GM19043 (cell line): Measurements from ENCODE around the gene SLC22A6.
"Not testable (repeated sequence)": the region's sequence is repeated elsewhere in the genome, so short reads cannot be mapped to it uniquely, and the experiment has no call there.

ENCODE experiments used
- ATAC-seq: cut with Tn5 transposase; IDR thresholded peaks from one replicate; pipeline ENCODE4 v1.9.1; 2021; ENCODE audit warnings: low read depth; ENCODE audit not compliant: unreplicated experiment

SLC22A6 gene

GRCh38 chr11:62985041-62985750 is 429 bp upstream of the SLC22A6 start:
- ATAC-seq, result no peak

GRCh38 chr11:62983536-62984199 is 1.1 kb downstream of the SLC22A6 start:
- no peak for ATAC-seq

- no peak for ATAC-seq
Measured at GRCh38 chr11:62981743-62982142, 3.0 kb downstream of the SLC22A6 start.

- no peak for ATAC-seq
Measured at GRCh38 chr11:62980133-62980760, 4.5 kb downstream of the SLC22A6 start.

- ATAC-seq, result no peak
Measured at GRCh38 chr11:62976109-62976508, 8.7 kb downstream of the SLC22A6 start.

- ATAC-seq, result no peak
Measured at GRCh38 chr11:62974848-62975522, 9.8 kb downstream of the SLC22A6 start.

- no peak for ATAC-seq
Measured at GRCh38 chr11:62965574-62965973, 19.2 kb downstream of the SLC22A6 start.

GRCh38 chr11:62962391-62962790 is 22.4 kb downstream of the SLC22A6 start:
- ATAC-seq, result no peak

GRCh38 chr11:62961017-62961570 is 23.7 kb downstream of the SLC22A6 start:
- ATAC-seq, result no peak

- no peak for ATAC-seq
Measured at GRCh38 chr11:62959422-62959980, 25.3 kb downstream of the SLC22A6 start.

GRCh38 chr11:62958547-62959421 is 26.0 kb downstream of the SLC22A6 start:
- ATAC-seq, result no peak

- ATAC-seq, result no peak
Measured at GRCh38 chr11:62957147-62957546, 27.6 kb downstream of the SLC22A6 start.

GRCh38 chr11:62954478-62954877 is 30.3 kb downstream of the SLC22A6 start:
- no peak for ATAC-seq

GRCh38 chr11:62953811-62954210 is 31.0 kb downstream of the SLC22A6 start:
- no peak for ATAC-seq

GRCh38 chr11:62948765-62949320 is 35.9 kb downstream of the SLC22A6 start:
- no peak for ATAC-seq

GRCh38 chr11:62945538-62945937 is 39.2 kb downstream of the SLC22A6 start:
- not testable (repeated sequence) for ATAC-seq

GRCh38 chr11:62937528-62937927 is 47.2 kb downstream of the SLC22A6 start:
- not testable (repeated sequence) for ATAC-seq

GRCh38 chr11:62934496-62934785 is 50.3 kb downstream of the SLC22A6 start:
- ATAC-seq, result no peak

- ATAC-seq, result no peak
Measured at GRCh38 chr11:62933750-62934495, 50.8 kb downstream of the SLC22A6 start.
